ENCODE data around the gene UTP25. TPM values are rescaled to one million over a fixed set of nuclear protein-coding genes. Genes with fewer than 3 reads are reported as not detected.
"Not testable (repeated sequence)": the region's sequence is repeated elsewhere in the genome, so short reads cannot be mapped to it uniquely, and the experiment has no call there.

Gene UTP25
- total RNA-seq, 1 donor from 2014 or later = 6.4 TPM

DNA sequence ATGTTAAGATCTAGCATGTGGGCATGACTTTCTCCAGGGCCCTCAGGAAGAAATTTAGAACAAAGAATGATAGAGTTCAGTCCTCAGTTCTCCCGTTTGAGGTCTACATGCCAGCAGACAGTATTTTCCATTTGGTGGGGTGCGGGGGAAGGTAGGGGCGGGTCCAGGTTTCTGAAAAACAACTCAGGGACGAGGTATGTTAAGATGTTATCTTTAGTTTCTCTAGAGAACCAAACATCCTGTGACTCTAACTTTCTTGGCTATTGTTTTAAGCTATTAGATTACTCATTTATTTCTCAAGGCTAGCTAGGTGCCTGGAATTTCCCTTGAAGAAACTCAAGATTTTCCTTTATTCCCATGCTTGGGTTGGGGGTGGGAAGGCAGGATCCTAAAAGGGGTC lies 67.9 kb downstream of the UTP25 start:
- no peaks in the 10 kb centered on the region for H4K20me1 ChIP-seq (ENCODE audit: low read depth)
- no peaks in the 10 kb centered on the region for H3K27me3 ChIP-seq
- Mint-ChIP-seq H3K4me1 (no peaks in the 10 kb centered on the region), H3K27me3 (ENCODE audit: insufficient read depth, low read depth) (peaks cover 5% of the 10 kb centered on the region), H3K9me3 (peaks cover 5% of the 10 kb centered on the region), H3K36me3 (no peaks in the 10 kb centered on the region), H3K4me3 (no peak overlapping the region), H3K27ac (no peak overlapping the region)
- H3K79me2 ChIP-seq (ENCODE audit: low read depth) = no peaks in the 10 kb centered on the region
- no peaks in the 10 kb centered on the region for H3F3A ChIP-seq (ENCODE audit: low read depth)
- DNase-seq (ENCODE audit: low spot score) = no peak
- no peak overlapping the region for H3K27ac ChIP-seq
- H3K36me3 ChIP-seq = no peaks in the 10 kb centered on the region
- no peaks in the 10 kb centered on the region for H3K4me1 ChIP-seq
- H3K9ac ChIP-seq = no peak overlapping the region
- H3K4me3 ChIP-seq = no peak overlapping the region
- TF ChIP-seq, protein P1, sequence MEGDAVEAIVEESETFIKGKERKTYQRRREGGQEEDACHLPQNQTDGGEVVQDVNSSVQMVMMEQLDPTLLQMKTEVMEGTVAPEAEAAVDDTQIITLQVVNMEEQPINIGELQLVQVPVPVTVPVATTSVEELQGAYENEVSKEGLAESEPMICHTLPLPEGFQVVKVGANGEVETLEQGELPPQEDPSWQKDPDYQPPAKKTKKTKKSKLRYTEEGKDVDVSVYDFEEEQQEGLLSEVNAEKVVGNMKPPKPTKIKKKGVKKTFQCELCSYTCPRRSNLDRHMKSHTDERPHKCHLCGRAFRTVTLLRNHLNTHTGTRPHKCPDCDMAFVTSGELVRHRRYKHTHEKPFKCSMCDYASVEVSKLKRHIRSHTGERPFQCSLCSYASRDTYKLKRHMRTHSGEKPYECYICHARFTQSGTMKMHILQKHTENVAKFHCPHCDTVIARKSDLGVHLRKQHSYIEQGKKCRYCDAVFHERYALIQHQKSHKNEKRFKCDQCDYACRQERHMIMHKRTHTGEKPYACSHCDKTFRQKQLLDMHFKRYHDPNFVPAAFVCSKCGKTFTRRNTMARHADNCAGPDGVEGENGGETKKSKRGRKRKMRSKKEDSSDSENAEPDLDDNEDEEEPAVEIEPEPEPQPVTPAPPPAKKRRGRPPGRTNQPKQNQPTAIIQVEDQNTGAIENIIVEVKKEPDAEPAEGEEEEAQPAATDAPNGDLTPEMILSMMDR (IDR thresholded peaks at IDR 0.05) = no peak
- no peak for TF ChIP-seq EZH2phosphoT487 (IDR thresholded peaks at IDR 0.05)
- TF ChIP-seq EZH2 (IDR thresholded peaks at IDR 0.05) = no peak
- no peak overlapping the region for H3K4me2 ChIP-seq
- H3K9me3 ChIP-seq (ENCODE audit: low read depth) = no peaks in the 10 kb centered on the region
- no peak overlapping the region for H2AFZ ChIP-seq (replicated peaks)

DNA sequence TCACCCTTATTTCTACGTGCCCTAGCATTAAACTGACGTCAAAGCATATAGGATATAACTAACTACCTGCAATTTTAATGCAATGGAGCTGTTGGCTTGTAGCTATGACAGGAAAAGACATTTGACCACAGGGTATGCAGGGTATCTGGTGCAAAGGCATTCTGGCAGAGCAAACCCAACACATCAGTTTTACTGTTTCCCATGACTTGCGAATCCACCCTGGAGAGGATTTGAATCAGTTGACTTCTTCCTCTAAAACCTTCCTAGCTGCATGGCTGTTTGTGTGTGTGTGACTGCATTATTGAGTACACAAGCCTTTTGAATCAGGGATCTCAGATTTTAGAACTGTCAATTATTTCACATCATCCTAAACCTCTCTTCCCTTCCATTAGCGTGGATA lies 68.6 kb downstream of the UTP25 start:
- H3K79me2 ChIP-seq (ENCODE audit: low read depth) = no peaks in the 10 kb centered on the region
- H3K9ac ChIP-seq = no peak overlapping the region
- no peak for DNase-seq (ENCODE audit: low spot score)
- Mint-ChIP-seq H3K4me1 (no peaks in the 10 kb centered on the region), H3K9me3 (peaks cover 5% of the 10 kb centered on the region), H3K27me3 (ENCODE audit: insufficient read depth, low read depth) (peaks cover 5% of the 10 kb centered on the region), H3K27ac (no peak overlapping the region), H3K36me3 (no peaks in the 10 kb centered on the region), H3K4me3 (no peak overlapping the region)
- no peaks in the 10 kb centered on the region for H3K27me3 ChIP-seq
- H2AFZ ChIP-seq (replicated peaks) = no peak overlapping the region
- H3F3A ChIP-seq (ENCODE audit: low read depth) = no peaks in the 10 kb centered on the region
- H3K4me1 ChIP-seq = no peaks in the 10 kb centered on the region
- no peak overlapping the region for H3K27ac ChIP-seq
- no peaks in the 10 kb centered on the region for H3K9me3 ChIP-seq (ENCODE audit: low read depth)
- TF ChIP-seq, protein P1 (IDR thresholded peaks at IDR 0.05) = no peak
- TF ChIP-seq EZH2 (IDR thresholded peaks at IDR 0.05) (no peak), EZH2phosphoT487 (IDR thresholded peaks at IDR 0.05) (no peak)
- no peaks in the 10 kb centered on the region for H4K20me1 ChIP-seq (ENCODE audit: low read depth)
- H3K4me2 ChIP-seq = no peak overlapping the region
- no peak overlapping the region for H3K4me3 ChIP-seq
- H3K36me3 ChIP-seq = no peaks in the 10 kb centered on the region

DNA sequence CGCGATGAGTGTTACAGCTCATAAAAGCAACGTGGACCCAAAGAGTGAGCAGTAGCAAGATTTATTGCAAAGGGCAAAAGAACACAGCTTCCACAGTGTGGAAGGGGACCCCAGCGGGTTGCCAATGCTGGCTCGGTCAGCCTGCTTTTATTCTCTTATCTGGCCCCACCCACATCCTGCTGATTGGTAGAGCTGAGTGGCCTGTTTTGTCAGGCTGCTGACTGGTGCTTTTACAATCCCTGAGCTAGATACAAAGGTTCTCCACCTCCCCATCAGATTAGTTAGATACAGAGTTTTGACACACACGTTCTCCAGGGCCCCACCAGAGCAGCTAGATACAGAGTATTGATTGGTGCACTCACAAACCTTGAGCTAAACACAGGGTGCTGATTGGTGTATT lies 70.5 kb downstream of the UTP25 start:
- H3K4me1 ChIP-seq; H3K4me1 Mint-ChIP-seq; H3K36me3 ChIP-seq; H3F3A ChIP-seq (ENCODE audit: low read depth); H3K9me3 ChIP-seq (ENCODE audit: low read depth); H4K20me1 ChIP-seq (ENCODE audit: low read depth); H3K4me3 Mint-ChIP-seq; H3K27ac ChIP-seq; H3K27me3 ChIP-seq; H2AFZ ChIP-seq (replicated peaks); H3K4me3 ChIP-seq; H3K4me2 ChIP-seq; H3K27me3 Mint-ChIP-seq (ENCODE audit: insufficient read depth, low read depth); H3K9ac ChIP-seq; H3K27ac Mint-ChIP-seq; H3K9me3 Mint-ChIP-seq; H3K79me2 ChIP-seq (ENCODE audit: low read depth); DNase-seq (ENCODE audit: low spot score); H3K36me3 Mint-ChIP-seq: not testable (repeated sequence)

DNA sequence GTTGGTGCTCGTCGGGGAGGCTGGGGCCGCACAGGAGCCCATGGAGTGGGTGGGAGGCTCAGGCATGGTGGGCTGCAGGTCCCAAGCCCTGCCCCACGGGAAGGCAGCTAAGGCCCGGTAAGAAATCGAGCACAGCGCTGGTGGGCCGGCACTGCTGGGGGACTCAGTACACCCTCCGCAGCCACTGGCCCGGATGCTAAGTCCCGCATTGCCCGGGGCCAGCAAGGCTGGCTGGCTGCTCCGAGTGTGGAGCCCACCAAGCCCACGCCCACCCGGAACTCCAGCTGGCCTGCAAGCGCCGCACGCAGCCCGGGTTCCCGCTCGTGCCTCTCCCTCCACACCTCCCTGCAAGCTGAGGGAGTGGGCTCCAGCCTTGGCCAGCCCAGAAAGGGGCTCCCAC lies 71.1 kb downstream of the UTP25 start:
- H3K27ac ChIP-seq; H3K9me3 ChIP-seq (ENCODE audit: low read depth); H3K9ac ChIP-seq; H3K4me3 ChIP-seq; DNase-seq (ENCODE audit: low spot score); H3K79me2 ChIP-seq (ENCODE audit: low read depth); H3K4me1 ChIP-seq; H3K9me3 Mint-ChIP-seq; H3K4me2 ChIP-seq; H4K20me1 ChIP-seq (ENCODE audit: low read depth); H3K36me3 ChIP-seq; H3F3A ChIP-seq (ENCODE audit: low read depth); H3K27me3 ChIP-seq; H2AFZ ChIP-seq (replicated peaks); H3K27ac Mint-ChIP-seq; H3K4me3 Mint-ChIP-seq; H3K27me3 Mint-ChIP-seq (ENCODE audit: insufficient read depth, low read depth); H3K4me1 Mint-ChIP-seq; H3K36me3 Mint-ChIP-seq: not testable (repeated sequence)

Measured in neural progenitor cell (in vitro differentiated cells).